Transverse colon (tissue), 4 donors: ENCODE results near the gene NR3C2.

Experiments used
- CTCF ChIP-seq, 5 experiments: fragments of 200-600 bp in 3 of 5; fragments of 450-650 bp in 2 of 5; sonication (generic) in 3 of 5; IDR thresholded peaks; 1 replicate in 2 of 5; 2 replicates in 3 of 5; pipeline ENCODE4 v1.5.1; 2016 to 2017; ENCODE audit warnings: antibody characterized with exemption in 5 of 5, inconsistent platforms in 3 of 5, mild to moderate bottlenecking in 2 of 5, moderate library complexity in 1 of 5
- EP300 ChIP-seq: sonication (generic); formaldehyde crosslinking; IDR thresholded peaks from one replicate; pipeline ENCODE4 v1.6.1; 2017; ENCODE audit warnings: antibody characterized with exemption, low read depth
- POLR2A ChIP-seq: fragments of 450-650 bp; IDR thresholded peaks from one replicate; pipeline ENCODE4 v1.6.1; 2016; ENCODE audit warnings: antibody characterized with exemption, mild to moderate bottlenecking, moderate library complexity
- POLR2AphosphoS5 ChIP-seq, 3 donors: sonication (generic); formaldehyde crosslinking; IDR thresholded peaks; one replicate each; pipeline ENCODE4 v1.6.1; 2016; ENCODE audit warnings: antibody characterized with exemption in 3 of 3

- no peak for TF ChIP-seq CTCF (IDR thresholded peaks at IDR 0.05)
- no peak for TF ChIP-seq POLR2A
- no peak for TF ChIP-seq POLR2AphosphoS5 (IDR thresholded peaks at IDR 0.05)
- TF ChIP-seq EP300 = no peak
Measured at GRCh38 chr4:148296498-148296897, 145.7 kb downstream of the NR3C2 start.
